Measurements from ENCODE around the gene KANSL1.
"Not testable (repeated sequence)": the region's sequence is repeated elsewhere in the genome, so short reads cannot be mapped to it uniquely, and the experiment has no call there.

The KANSL1 gene

GRCh38 chr17:46135879-46136563, 57.2 kb downstream of the KANSL1 start:
- no peak for DNase-seq

GRCh38 chr17:46135126-46135812, 58.0 kb downstream of the KANSL1 start:
- DNase-seq = no peak

GRCh38 chr17:46129302-46129701, 63.9 kb downstream of the KANSL1 start:
- no peak for DNase-seq

GRCh38 chr17:46128453-46128852, 64.8 kb downstream of the KANSL1 start:
- no peak for DNase-seq

GRCh38 chr17:46127524-46127923, 65.7 kb downstream of the KANSL1 start:
- no peak for DNase-seq

- DNase-seq = no peak
These were observed 66.4 kb downstream of the KANSL1 start for GRCh38 chr17:46126840-46127239.

GRCh38 chr17:46125831-46126230, 67.4 kb downstream of the KANSL1 start:
- no peak for DNase-seq

- DNase-seq = no peak
These were observed 68.3 kb downstream of the KANSL1 start for GRCh38 chr17:46124695-46125592.

- DNase-seq = no peak
These were observed 69.6 kb downstream of the KANSL1 start for GRCh38 chr17:46123607-46124006.

GRCh38 chr17:46122486-46122871, 70.8 kb downstream of the KANSL1 start:
- DNase-seq = no peak

GRCh38 chr17:46121841-46122485, 71.3 kb downstream of the KANSL1 start:
- no peak for DNase-seq

- no peak for DNase-seq
These were observed 72.0 kb downstream of the KANSL1 start for GRCh38 chr17:46121165-46121764.

GRCh38 chr17:46120537-46120936, 72.7 kb downstream of the KANSL1 start:
- no peak for DNase-seq

GRCh38 chr17:46120078-46120477, 73.2 kb downstream of the KANSL1 start:
- DNase-seq = no peak

GRCh38 chr17:46118964-46119363, 74.3 kb downstream of the KANSL1 start:
- DNase-seq = no peak

GRCh38 chr17:46117850-46118696, 75.2 kb downstream of the KANSL1 start:
- no peak for DNase-seq

GRCh38 chr17:46117117-46117516, 76.1 kb downstream of the KANSL1 start:
- no peak for DNase-seq

- no peak for DNase-seq
These were observed 77.5 kb downstream of the KANSL1 start for GRCh38 chr17:46115699-46116098.

GRCh38 chr17:46111236-46111635, 82.0 kb downstream of the KANSL1 start:
- not testable (repeated sequence) for DNase-seq

GRCh38 chr17:46110219-46110618, 83.0 kb downstream of the KANSL1 start:
- DNase-seq = no peak

- DNase-seq = no peak
These were observed 83.5 kb downstream of the KANSL1 start for GRCh38 chr17:46109603-46110189.

All from activated CD4-positive, alpha-beta T cell treated with anti-CD3 and anti-CD28 coated beads, Interleukin-2, amount 50 U/mL, for 48 hours (primary cell).